HepG2 (cell line): ENCODE measurements around the gene AP2B1. TPM values are rescaled to one million over a fixed set of nuclear protein-coding genes. Genes with fewer than 3 reads are reported as not detected.

Source experiments
- ATAC-seq: fragments of 200-7000 bp; cut with Tn5 transposase; 3 replicates; pipeline ENCODE4 v1.9.1; 2020; ENCODE audit warnings: mild to moderate bottlenecking, moderate library complexity
- BruUV-seq: library from RNA; stranded (reverse); fragments of 400-500 nt; replicated peaks from 2 replicates; lab custom pipeline; 2021; lab: Mats Ljungman, UMichigan
- CTCF ChIA-PET: fragments of 300-600 bp; formaldehyde crosslinking; extraction: SDS; loops from one replicate; lab custom pipeline; 2021; ENCODE audit warnings: low total read pairs, inconsistent platforms, low intra/inter-chr PET ratio; lab: Yijun Ruan, JAX
- POLR2A ChIA-PET: fragments of 350-600 bp; sonication (Branson Sonifier 250); formaldehyde crosslinking; loops from one replicate; lab custom pipeline; 2020; ENCODE audit warnings: antibody characterized with exemption, inconsistent platforms; lab: Yijun Ruan, JAX
- DNase-seq: peaks from one replicate; pipeline ENCODE4 v3.0.0-alpha.2; 2015; ENCODE audit warnings: low spot score
- FAIRE-seq: peaks from 3 replicates; lab custom pipeline; 2011; peaks lifted over from hg19 to GRCh38; lab: Jason Lieb, UNC
- H2AFZ ChIP-seq: one replicate; pipeline ENCODE4 v1.6.1; 2011; ENCODE audit warnings: low read length, inconsistent platforms
- H3K27ac ChIP-seq: fragments of 300-600 bp; 3 replicates; pipeline ENCODE4 v1.8.0; 2011; ENCODE audit warnings: mixed run types, mild to moderate bottlenecking, mixed read lengths, low read length, inconsistent platforms; ENCODE audit not compliant: insufficient read depth; ENCODE audit errors: extremely low read length
- H3K27me3 ChIP-seq, 2 experiments: fragments of 200-600 bp in 1 of 2; 2 replicates in 1 of 2; 3 replicates in 1 of 2; pipeline versions ENCODE4 v1.6.0 to v1.8.0; 2011; ENCODE audit warnings: low read length in 2 of 2, mild to moderate bottlenecking in 2 of 2, moderate library complexity in 2 of 2, inconsistent platforms in 1 of 2; ENCODE audit not compliant: insufficient read depth in 2 of 2, control insufficient read depth in 1 of 2
- H3K36me3 ChIP-seq, 2 experiments: fragments of 200-600 bp in 1 of 2; replicated peaks in 1 of 2; 2 replicates in 1 of 2; 3 replicates in 1 of 2; pipeline versions ENCODE4 v1.5.1 to v1.8.0; 2011; ENCODE audit warnings: low read length in 2 of 2, inconsistent platforms in 1 of 2; ENCODE audit not compliant: insufficient read depth in 2 of 2, control insufficient read depth in 1 of 2
- H3K4me1 ChIP-seq: 2 replicates; pipeline ENCODE4 v1.5.1; 2012; ENCODE audit warnings: low read length, inconsistent platforms; ENCODE audit not compliant: insufficient read depth
- H3K4me2 ChIP-seq: 2 replicates; pipeline ENCODE4 v1.6.0; 2011; ENCODE audit warnings: low read depth, low read length, inconsistent platforms
- H3K4me3 ChIP-seq, 3 experiments: fragments of 200-600 bp in 1 of 3; sonication (generic), shearing (Covaris generic) in 1 of 3; replicated peaks in 1 of 3; 2 replicates each; pipeline ENCODE4 v1.5.1; 2011 to 2016; ENCODE audit warnings: low read length in 3 of 3, inconsistent platforms in 2 of 3, low read depth in 2 of 3, mild to moderate bottlenecking in 2 of 3, control low read depth in 1 of 3, mixed read lengths in 1 of 3; ENCODE audit not compliant: insufficient read depth in 1 of 3
- H3K79me2 ChIP-seq: one replicate; pipeline ENCODE4 v1.6.1; 2011; ENCODE audit warnings: low read length, inconsistent platforms; ENCODE audit not compliant: insufficient read depth
- H3K9ac ChIP-seq: 2 replicates; pipeline ENCODE4 v1.6.0; 2011; ENCODE audit warnings: mild to moderate bottlenecking, low read depth, low read length, inconsistent platforms; ENCODE audit not compliant: insufficient read depth
- H3K9me3 ChIP-seq: 2 replicates; pipeline ENCODE4 v1.5.1; 2012; ENCODE audit warnings: mild to moderate bottlenecking, low read length
- H4K20me1 ChIP-seq: 2 replicates; pipeline ENCODE4 v1.6.0; 2011; ENCODE audit warnings: inconsistent platforms, mild to moderate bottlenecking, low read length, moderate library complexity; ENCODE audit not compliant: insufficient read depth
- SETDB1 ChIP-seq: sonication (generic); formaldehyde crosslinking; IDR thresholded peaks from 2 replicates; pipeline ENCODE4 v1.5.1; 2020; ENCODE audit warnings: missing genetic modification reagents, mild to moderate bottlenecking, borderline replicate concordance
- SP4 ChIP-seq: sonication (generic); formaldehyde crosslinking; IDR thresholded peaks from 2 replicates; pipeline ENCODE4 v1.8.1; 2023; ENCODE audit warnings: mild to moderate bottlenecking, missing genetic modification reagents
- ZMAT5 ChIP-seq: sonication (generic); formaldehyde crosslinking; IDR thresholded peaks from 2 replicates; pipeline ENCODE4 v1.5.0; 2020; ENCODE audit warnings: mild to moderate bottlenecking, low read depth, missing genetic modification reagents, borderline replicate concordance
- ZNF431 ChIP-seq: sonication (generic); formaldehyde crosslinking; IDR thresholded peaks from 2 replicates; pipeline ENCODE4 v1.9.0; 2022; ENCODE audit warnings: missing genetic modification reagents, low read depth, mild to moderate bottlenecking, borderline replicate concordance
- ZNF609 ChIP-seq: sonication (generic); formaldehyde crosslinking; IDR thresholded peaks from 2 replicates; pipeline ENCODE4 v1.4.0; 2020; ENCODE audit warnings: mild to moderate bottlenecking, missing genetic modification reagents, borderline replicate concordance
- ZNF784 ChIP-seq: sonication (generic); formaldehyde crosslinking; IDR thresholded peaks from 2 replicates; pipeline ENCODE4 v1.5.1; 2020; ENCODE audit warnings: missing genetic modification reagents, mild to moderate bottlenecking, borderline replicate concordance
- WGBS: methylation state at CpG from one replicate; pipeline ENCODE4 v1.1.6; 2017; ENCODE audit warnings: low lambda C conversion rate; 5-methylcytosine and 5-hydroxymethylcytosine counted together
- in situ Hi-C: cut with HindIII; loops from 2 replicates; pipeline ENCODE4 v1.10.0; 2017; ENCODE audit warnings: low pct_unique_long_range_greater_than_20kb; ENCODE audit not compliant: extremely low pct_ligation_motif_present
- intact Hi-C: fragments of 100-400 bp; cut with micrococcal nuclease; formaldehyde crosslinking; loops from one replicate; pipeline ENCODE4 v1.10.0; 2022; ENCODE audit not compliant: unreplicated experiment
- polyA plus RNA-seq, 8 experiments: library from polyadenylated mRNA; depleted of rRNA in 3 of 8; stranded (reverse) in 7 of 8; unstranded in 1 of 8; fragments of >200 nt; fragmentation: Illumina TruSeq in 4 of 8; extraction: Trizol in 4 of 8; gene quantifications; 2 replicates each; pipeline versions ENCODE4 v1.2.1 to v1.2.3, GENCODE V29; 2011 to 2016; ENCODE audit warnings: low read depth in 4 of 8, missing spikeins in 1 of 8, mixed read lengths in 1 of 8; ENCODE audit not compliant: insufficient read depth in 1 of 8
- total RNA-seq, 5 experiments: library from RNA; depleted of rRNA; stranded (reverse); fragments of >200 nt; fragmentation: Illumina TruSeq; extraction: Trizol; gene quantifications; 2 replicates each; pipeline ENCODE4 v1.2.3, GENCODE V29; 2016; ENCODE audit warnings: low read depth in 1 of 5

Gene AP2B1
- total and polyA plus RNA-seq, 2 of the 13 experiments (the other 11 are each of a cell fraction or from before 2014, with no cell fraction given), result 23.8 to 71.3 TPM

GRCh38 chr17:35541434-35541833 lies 45.7 kb upstream of the AP2B1 start:
- Histone ChIP-seq H3K9me3 (no peaks in the 10 kb centered on the region), H3K79me2 (no peaks in the 10 kb centered on the region), H3K27ac (no peak overlapping the region), H3K27me3 (0 out of 5 replicates have a peak, but pooled peaks cover 0 to 3% of the 10 kb centered on the region in 2 experiments), H3K4me2 (peak overlapping the region; percentile 74), H3K36me3 (no peaks in the 10 kb centered on the region), H3K9ac (no peak overlapping the region), H4K20me1 (no peaks in the 10 kb centered on the region), H3K4me1 (no peaks in the 10 kb centered on the region), H3K4me3 (peak overlapping the region in 1 of 3 experiments; percentile 42; a peak in 1 of 6 replicates)
- ChIA-PET POLR2A (no interaction called here), CTCF (no interaction called here)
- in situ Hi-C loops (loop anchor here (25.0 kb wide), 1 partner anchor 1129 kb away; no protein-coding TSS in a partner anchor), intact Hi-C loops (no loop called here)
- BruUV-seq, result no TSS peak
- ATAC-seq (no peak), DNase-seq (no peak), FAIRE-seq (no peak)
- 0% methylated on average over 1 of the region's 1 CpG for WGBS
- TF ChIP-seq ZNF609 (CRISPR knock-in tag), result no peak
- TF ChIP-seq SETDB1 (CRISPR knock-in tag), result no peak
- TF ChIP-seq ZNF431 (CRISPR knock-in tag), result no peak
- TF ChIP-seq SP4 (CRISPR knock-in tag), result no peak
- no peak for TF ChIP-seq ZMAT5 (CRISPR knock-in tag)
- no peak for TF ChIP-seq ZNF784 (CRISPR knock-in tag)
- TF ChIP-seq, all 625 proteins: peak for 0
- no peak overlapping the region for H2AFZ ChIP-seq
